Uterus (tissue), 4 donors: ENCODE data around the gene AMBP. TPM values are rescaled to one million over a fixed set of nuclear protein-coding genes. Genes with fewer than 3 reads are reported as not detected.

Experiments
- DNase-seq, 2 donors: peaks; one replicate each; pipeline ENCODE4 v3.0.0-alpha.2; 2019 to 2020
- H3K27ac ChIP-seq, 2 donors: fragments of 200-600 bp; sonication (generic); 1 replicate in 1 of 2; 2 replicates in 1 of 2; pipeline ENCODE4 v1.5.1; 2016 to 2018
- H3K27me3 ChIP-seq, 2 donors: fragments of 200-600 bp; sonication (generic); one replicate each; pipeline ENCODE4 v1.5.1; 2018 to 2019; ENCODE audit warnings: control low read depth in 1 of 2
- H3K36me3 ChIP-seq, 2 donors: fragments of 200-600 bp; sonication (generic); one replicate each; pipeline ENCODE4 v1.5.1; 2019; ENCODE audit warnings: control low read depth in 1 of 2
- H3K4me1 ChIP-seq, 2 donors: fragments of 200-600 bp; sonication (generic); one replicate each; pipeline ENCODE4 v1.5.1; 2018 to 2019; ENCODE audit warnings: control low read depth in 1 of 2
- H3K4me3 ChIP-seq, 2 donors: fragments of 200-600 bp; sonication (generic); 1 replicate in 1 of 2; 2 replicates in 1 of 2; pipeline ENCODE4 v1.5.1; 2018 to 2019; ENCODE audit warnings: mild to moderate bottlenecking in 1 of 2
- H3K9me3 ChIP-seq, 2 donors: fragments of 200-600 bp; sonication (generic); one replicate each; pipeline ENCODE4 v1.5.1; 2019; ENCODE audit warnings: control low read depth in 1 of 2
- POLR2A ChIP-seq, 2 donors: fragments of 450-650 bp; IDR thresholded peaks; one replicate each; pipeline ENCODE4 v1.6.1; 2016; ENCODE audit warnings: antibody characterized with exemption in 2 of 2, mild to moderate bottlenecking in 1 of 2, moderate library complexity in 1 of 2
- intact Hi-C: fragments of 100-400 bp; cut with DNase I; formaldehyde crosslinking; loops from one replicate; pipeline ENCODE4 v1.15.1; 2023; ENCODE audit warnings: low total_unique reads
- total RNA-seq, 4 donors: library from RNA; depleted of rRNA in 3 of 4; stranded (reverse); fragments of >200 nt in 3 of 4; gene quantifications; one replicate each; pipeline versions ENCODE4 v1.1.0 to v1.2.4, GENCODE V29; 2014 to 2023
- TF ChIP-seq, protein P1 (sequence below), 4 experiments: fragments of 200-600 bp in 2 of 4; fragments of 450-650 bp in 2 of 4; sonication (generic) in 2 of 4; IDR thresholded peaks; one replicate each; pipeline ENCODE4 v1.5.1; 2016 to 2019; ENCODE audit warnings: antibody characterized with exemption in 4 of 4, mild to moderate bottlenecking in 2 of 4, moderate library complexity in 1 of 4
- donor health status: DM: yes; HTN: yes; CAD: no.

The AMBP gene
- total RNA-seq, 4 donors from 2014 or later, result 1.3 TPM; not detected in 3

DNA sequence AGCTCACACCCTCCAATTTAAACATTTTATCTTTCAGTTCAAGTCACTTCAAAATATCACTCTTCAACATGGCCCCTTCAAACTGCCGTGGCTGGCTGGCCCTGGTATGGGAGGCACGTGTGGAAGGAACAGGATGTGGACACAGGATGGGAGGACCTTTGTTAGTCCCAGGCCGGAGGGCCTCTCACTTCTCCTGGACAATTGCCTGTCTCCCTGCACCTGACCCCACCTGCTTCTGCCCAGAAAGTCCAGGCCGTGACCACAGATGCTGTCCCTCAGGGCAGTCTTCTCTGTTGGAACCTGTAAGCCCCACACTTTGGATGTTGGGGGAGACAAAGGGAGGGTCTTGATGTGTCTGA lies 19.4 kb downstream of the AMBP start:
- Histone ChIP-seq H3K9me3 (no peaks in the 10 kb centered on the region), H3K27ac (no peak overlapping the region), H3K27me3 (no peaks in the 10 kb centered on the region), H3K36me3 (no peaks in the 10 kb centered on the region), H3K4me1 (no peaks in the 10 kb centered on the region), H3K4me3 (no peak overlapping the region)
- intact Hi-C loops, result no loop called here
- no peak for DNase-seq
- TF ChIP-seq, protein P1, sequence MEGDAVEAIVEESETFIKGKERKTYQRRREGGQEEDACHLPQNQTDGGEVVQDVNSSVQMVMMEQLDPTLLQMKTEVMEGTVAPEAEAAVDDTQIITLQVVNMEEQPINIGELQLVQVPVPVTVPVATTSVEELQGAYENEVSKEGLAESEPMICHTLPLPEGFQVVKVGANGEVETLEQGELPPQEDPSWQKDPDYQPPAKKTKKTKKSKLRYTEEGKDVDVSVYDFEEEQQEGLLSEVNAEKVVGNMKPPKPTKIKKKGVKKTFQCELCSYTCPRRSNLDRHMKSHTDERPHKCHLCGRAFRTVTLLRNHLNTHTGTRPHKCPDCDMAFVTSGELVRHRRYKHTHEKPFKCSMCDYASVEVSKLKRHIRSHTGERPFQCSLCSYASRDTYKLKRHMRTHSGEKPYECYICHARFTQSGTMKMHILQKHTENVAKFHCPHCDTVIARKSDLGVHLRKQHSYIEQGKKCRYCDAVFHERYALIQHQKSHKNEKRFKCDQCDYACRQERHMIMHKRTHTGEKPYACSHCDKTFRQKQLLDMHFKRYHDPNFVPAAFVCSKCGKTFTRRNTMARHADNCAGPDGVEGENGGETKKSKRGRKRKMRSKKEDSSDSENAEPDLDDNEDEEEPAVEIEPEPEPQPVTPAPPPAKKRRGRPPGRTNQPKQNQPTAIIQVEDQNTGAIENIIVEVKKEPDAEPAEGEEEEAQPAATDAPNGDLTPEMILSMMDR (IDR thresholded peaks at IDR 0.05), result no peak
- no peak for TF ChIP-seq POLR2A (IDR thresholded peaks at IDR 0.05)

DNA sequence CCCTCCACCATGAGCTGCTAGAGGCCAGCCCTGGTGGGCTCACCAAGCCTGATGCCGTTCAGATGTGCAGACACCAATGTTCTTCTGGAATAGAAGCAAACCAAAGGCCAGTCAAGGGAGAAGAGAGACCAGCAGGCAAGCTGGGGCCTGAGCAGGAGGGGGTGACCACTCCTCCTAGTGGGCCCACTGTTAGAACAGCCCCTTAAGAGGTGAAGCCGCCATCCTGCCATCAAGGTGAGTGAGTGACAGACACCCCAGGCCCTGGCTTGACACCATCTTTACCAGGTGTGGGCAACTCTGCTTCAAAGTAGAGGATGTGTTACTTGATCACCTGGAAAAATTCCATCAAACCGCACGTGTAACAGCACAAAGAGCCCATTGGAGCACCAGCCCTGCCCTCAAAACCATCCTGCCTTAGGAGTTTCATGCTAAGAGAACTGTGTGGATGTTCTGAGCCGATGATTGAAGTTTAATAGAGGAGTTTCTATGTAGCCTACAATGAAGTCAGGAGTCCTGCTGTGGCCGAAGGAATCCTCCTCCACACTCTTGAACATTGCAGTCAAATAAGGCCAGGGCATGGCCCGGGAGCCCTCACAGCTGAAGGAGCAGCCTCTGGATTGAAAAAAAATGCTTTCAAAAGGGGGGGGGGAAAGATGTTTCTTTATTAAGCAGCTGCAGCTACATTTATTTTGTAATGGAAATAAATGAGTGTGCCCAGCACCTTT lies 20.8 kb downstream of the AMBP start:
- Histone ChIP-seq H3K9me3 (no peaks in the 10 kb centered on the region), H3K4me1 (no peaks in the 10 kb centered on the region), H3K27ac (no peak overlapping the region), H3K27me3 (no peaks in the 10 kb centered on the region), H3K4me3 (no peak overlapping the region), H3K36me3 (no peaks in the 10 kb centered on the region)
- DNase-seq, result no peak
- TF ChIP-seq, protein P1 (IDR thresholded peaks at IDR 0.05), result no peak
- TF ChIP-seq POLR2A (IDR thresholded peaks at IDR 0.05), result no peak
- intact Hi-C loops, result no loop called here

DNA sequence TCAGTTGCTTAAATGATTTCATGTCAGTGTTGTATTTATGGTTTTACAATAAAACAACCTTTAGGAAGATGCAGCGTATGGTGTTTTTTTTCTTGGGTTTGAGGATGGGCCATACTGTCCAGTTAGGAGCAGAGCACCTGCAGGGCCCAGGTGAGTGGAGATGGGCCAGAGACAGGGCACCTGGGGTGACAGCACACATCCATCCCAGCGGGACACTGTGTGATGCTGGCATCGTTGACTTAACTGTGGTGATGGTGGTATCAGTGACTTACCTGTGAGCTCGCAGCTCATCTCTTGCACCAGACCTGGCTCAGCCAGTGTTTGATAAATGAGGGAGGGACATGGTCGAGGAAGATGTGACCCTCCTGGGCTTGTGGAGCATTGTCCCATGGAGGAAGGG lies 21.6 kb downstream of the AMBP start:
- intact Hi-C loops, result no loop called here
- no peak overlapping the region for H3K4me3 ChIP-seq
- no peaks in the 10 kb centered on the region for H3K9me3 ChIP-seq
- H3K36me3 ChIP-seq, result no peaks in the 10 kb centered on the region
- no peak for TF ChIP-seq POLR2A (IDR thresholded peaks at IDR 0.05)
- TF ChIP-seq, protein P1 (IDR thresholded peaks at IDR 0.05), result no peak
- no peak overlapping the region for H3K27ac ChIP-seq
- DNase-seq, result no peak
- no peaks in the 10 kb centered on the region for H3K27me3 ChIP-seq
- no peaks in the 10 kb centered on the region for H3K4me1 ChIP-seq

DNA sequence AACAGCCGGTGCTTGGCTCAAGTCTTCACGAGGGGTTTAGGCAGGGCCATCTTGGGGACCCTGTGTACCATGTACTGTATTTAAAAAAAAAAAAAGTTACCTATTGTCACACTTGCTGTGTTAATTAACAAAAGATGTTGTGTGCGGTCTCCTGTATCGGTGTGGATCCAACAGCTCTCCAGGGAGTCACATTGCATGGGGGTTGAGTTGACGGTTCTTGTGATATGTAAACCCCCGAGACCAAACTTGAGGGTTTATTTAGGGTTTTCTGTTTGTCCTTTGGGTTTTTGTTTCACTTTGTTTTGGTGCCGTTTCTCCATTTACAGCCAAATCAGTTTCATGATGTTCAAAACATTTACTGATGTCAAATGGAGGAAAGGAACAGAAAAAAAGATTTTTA lies 22.2 kb downstream of the AMBP start:
- intact Hi-C loops, result no loop called here
- Histone ChIP-seq H3K27me3 (no peaks in the 10 kb centered on the region), H3K9me3 (no peaks in the 10 kb centered on the region), H3K4me3 (no peak overlapping the region), H3K27ac (no peak overlapping the region), H3K36me3 (no peaks in the 10 kb centered on the region), H3K4me1 (no peaks in the 10 kb centered on the region)
- TF ChIP-seq POLR2A (IDR thresholded peaks at IDR 0.05), result no peak
- TF ChIP-seq, protein P1 (IDR thresholded peaks at IDR 0.05), result no peak
- no peak for DNase-seq

DNA sequence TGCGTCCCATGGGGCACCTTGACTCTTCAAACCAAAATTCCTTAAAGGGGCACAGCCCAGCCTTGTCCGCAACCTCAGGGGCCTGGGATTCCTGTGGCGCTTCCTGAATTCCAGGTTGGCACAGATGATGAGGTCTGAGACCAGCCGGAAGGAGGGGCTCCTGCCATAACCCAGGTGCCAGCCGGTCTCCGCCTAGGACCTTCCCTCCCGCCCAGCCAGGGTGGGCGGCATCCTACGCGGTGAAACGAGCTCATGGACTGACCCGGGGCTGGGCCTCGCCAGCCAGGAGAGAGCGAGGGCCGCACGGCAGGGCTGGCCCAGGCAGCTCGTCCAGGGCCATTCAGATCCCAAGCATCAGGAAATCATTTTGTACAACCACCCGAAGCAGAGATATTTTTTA lies 23.0 kb downstream of the AMBP start:
- TF ChIP-seq POLR2A (IDR thresholded peaks at IDR 0.05), result no peak
- TF ChIP-seq, protein P1 (IDR thresholded peaks at IDR 0.05), result no peak
- no peak for DNase-seq
- Histone ChIP-seq H3K9me3 (no peaks in the 10 kb centered on the region), H3K36me3 (no peaks in the 10 kb centered on the region), H3K27me3 (no peaks in the 10 kb centered on the region), H3K4me1 (no peaks in the 10 kb centered on the region), H3K4me3 (no peak overlapping the region), H3K27ac (no peak overlapping the region)
- intact Hi-C loops, result no loop called here
